Mammary epithelial cell (primary cell): ENCODE measurements around the gene FARS2.

ENCODE experiments used
- EZH2 ChIP-seq: IDR thresholded peaks from 2 replicates; pipeline ENCODE4 v1.6.1; 2012; ENCODE audit warnings: low read length, inconsistent platforms, borderline replicate concordance
- TF ChIP-seq, protein P1 (sequence below), 2 donors: IDR thresholded peaks in 1 of 2; conservative IDR thresholded peaks in 1 of 2; 2 replicates each; pipeline ENCODE4 v1.5.1; 2011 to 2012; ENCODE audit warnings: inconsistent platforms in 2 of 2, low read length in 2 of 2, mild to moderate bottlenecking in 2 of 2, control low read depth in 1 of 2, low read depth in 1 of 2; ENCODE audit not compliant: insufficient read depth in 1 of 2; ENCODE audit errors: extremely low read depth in 1 of 2

DNA sequence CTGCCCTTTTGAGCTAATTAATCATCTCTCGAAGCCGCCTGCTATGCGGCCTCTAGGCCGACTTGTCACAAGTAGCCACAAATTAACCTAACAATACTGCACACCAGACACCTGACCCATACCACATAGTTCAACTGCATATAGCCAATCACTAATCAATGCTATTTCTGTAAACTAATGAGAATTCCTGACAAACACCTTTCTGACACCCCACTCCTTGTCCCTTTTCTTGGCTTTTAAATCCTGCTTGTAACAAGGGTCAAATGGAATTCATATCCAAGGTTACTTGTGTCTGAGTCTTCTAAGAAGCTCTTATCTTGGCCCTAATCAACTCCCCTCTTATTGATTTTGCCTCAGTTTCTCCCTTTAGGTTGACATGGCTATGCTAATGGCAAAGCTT lies 379.3 kb downstream of the FARS2 start:
- TF ChIP-seq, protein P1, sequence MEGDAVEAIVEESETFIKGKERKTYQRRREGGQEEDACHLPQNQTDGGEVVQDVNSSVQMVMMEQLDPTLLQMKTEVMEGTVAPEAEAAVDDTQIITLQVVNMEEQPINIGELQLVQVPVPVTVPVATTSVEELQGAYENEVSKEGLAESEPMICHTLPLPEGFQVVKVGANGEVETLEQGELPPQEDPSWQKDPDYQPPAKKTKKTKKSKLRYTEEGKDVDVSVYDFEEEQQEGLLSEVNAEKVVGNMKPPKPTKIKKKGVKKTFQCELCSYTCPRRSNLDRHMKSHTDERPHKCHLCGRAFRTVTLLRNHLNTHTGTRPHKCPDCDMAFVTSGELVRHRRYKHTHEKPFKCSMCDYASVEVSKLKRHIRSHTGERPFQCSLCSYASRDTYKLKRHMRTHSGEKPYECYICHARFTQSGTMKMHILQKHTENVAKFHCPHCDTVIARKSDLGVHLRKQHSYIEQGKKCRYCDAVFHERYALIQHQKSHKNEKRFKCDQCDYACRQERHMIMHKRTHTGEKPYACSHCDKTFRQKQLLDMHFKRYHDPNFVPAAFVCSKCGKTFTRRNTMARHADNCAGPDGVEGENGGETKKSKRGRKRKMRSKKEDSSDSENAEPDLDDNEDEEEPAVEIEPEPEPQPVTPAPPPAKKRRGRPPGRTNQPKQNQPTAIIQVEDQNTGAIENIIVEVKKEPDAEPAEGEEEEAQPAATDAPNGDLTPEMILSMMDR (conservative IDR thresholded peaks at IDR 0.05 in 1 of 2, IDR thresholded peaks at IDR 0.05 in 1 of 2; ENCODE audit: extremely low read depth in 1 of 2, insufficient read depth in 1 of 2, low read depth in 1 of 2, low read length in 2 of 2): no peak
- no peak for TF ChIP-seq EZH2
